ENCODE measurements around the gene PPFIA1. TPM values are rescaled to one million over a fixed set of nuclear protein-coding genes. Genes with fewer than 3 reads are reported as not detected.

Gene PPFIA1
- total and polyA plus RNA-seq, 9 donors, result 20.5 to 60.3 (median 37.8) TPM

GRCh38 chr11:70397336-70397982 is 127.0 kb downstream of the PPFIA1 start:
- 24 to 31% (median 25%) methylated on average over 18 of the region's 18 CpGs for WGBS, 3 donors
- peaks cover 11% of the 10 kb centered on the region for H3K4me1 ChIP-seq (ENCODE audit: insufficient read depth)
- DNase-seq, result peak in 1 of 5 donors; percentile 49
- TF ChIP-seq, protein P1, sequence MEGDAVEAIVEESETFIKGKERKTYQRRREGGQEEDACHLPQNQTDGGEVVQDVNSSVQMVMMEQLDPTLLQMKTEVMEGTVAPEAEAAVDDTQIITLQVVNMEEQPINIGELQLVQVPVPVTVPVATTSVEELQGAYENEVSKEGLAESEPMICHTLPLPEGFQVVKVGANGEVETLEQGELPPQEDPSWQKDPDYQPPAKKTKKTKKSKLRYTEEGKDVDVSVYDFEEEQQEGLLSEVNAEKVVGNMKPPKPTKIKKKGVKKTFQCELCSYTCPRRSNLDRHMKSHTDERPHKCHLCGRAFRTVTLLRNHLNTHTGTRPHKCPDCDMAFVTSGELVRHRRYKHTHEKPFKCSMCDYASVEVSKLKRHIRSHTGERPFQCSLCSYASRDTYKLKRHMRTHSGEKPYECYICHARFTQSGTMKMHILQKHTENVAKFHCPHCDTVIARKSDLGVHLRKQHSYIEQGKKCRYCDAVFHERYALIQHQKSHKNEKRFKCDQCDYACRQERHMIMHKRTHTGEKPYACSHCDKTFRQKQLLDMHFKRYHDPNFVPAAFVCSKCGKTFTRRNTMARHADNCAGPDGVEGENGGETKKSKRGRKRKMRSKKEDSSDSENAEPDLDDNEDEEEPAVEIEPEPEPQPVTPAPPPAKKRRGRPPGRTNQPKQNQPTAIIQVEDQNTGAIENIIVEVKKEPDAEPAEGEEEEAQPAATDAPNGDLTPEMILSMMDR (IDR thresholded peaks at IDR 0.05), result no peak
- TF ChIP-seq EP300 (IDR thresholded peaks at IDR 0.05) (no peak), POLR2A (IDR thresholded peaks at IDR 0.05) (no peak)
- peak overlapping the region in 1 of 2 donors; percentile 79 for H3K27ac ChIP-seq
- peak overlapping the region; percentile 84 for H3K4me3 ChIP-seq
- H3K36me3 ChIP-seq, result no peaks in the 10 kb centered on the region
- intact Hi-C loops (cut with DNase I), result loop anchor here in 2 of 4 donors (5.0 to 10.0 kb wide), 2 partner anchors 113 to 125 kb away; partner anchors contain the start of gene PPFIA1 (in 1 of the 2)
- no peaks in the 10 kb centered on the region for H3K27me3 ChIP-seq
- H3K9me3 ChIP-seq, result no peaks in the 10 kb centered on the region

DNA sequence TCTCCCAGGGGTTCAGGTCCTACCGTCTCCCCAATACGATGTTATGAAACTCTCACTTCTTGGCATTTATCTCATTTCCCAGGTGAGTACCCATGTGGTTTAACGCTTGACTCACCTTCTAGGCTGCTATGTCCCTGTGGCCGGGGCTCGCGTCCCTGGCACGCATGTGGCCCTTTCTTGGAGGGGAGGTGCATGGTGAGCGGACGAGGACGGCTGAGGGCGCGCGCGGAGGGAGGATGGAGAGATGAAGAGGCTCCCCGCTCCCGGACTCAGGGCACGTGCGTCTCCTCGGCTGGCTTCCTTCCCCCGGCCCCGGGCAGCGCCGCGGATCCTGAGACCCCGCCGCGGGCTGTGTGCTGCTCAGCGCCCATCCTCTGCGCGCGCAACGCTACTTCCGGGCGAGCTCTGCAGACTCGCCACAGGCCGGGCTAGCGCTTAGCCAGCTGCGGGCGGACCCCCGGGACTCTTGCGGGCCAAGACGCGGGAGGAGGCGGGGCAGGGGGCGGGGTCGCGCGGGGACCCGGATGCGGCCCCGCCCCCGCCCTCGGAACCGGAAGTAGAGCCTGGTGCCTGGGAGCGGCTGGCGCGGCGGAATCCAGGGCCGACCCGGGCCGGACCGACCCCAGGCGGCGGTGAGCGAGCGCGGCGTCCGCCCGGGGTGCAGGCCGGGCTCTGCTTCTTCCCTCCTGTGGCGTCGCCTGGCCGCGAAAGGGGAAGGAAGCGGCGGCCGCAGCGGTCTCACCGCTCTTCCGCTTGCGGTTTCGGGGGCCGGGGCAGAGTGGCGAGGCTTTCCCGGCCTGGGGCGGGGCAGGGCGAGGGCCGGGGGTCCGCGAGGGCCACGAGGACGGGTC is 127.7 kb downstream of the PPFIA1 start, which contains the start of gene CTTN:
CTTN (plus strand) TSS at position 547 of the 851 bp plus-strand sequence. CDS start 8,769 bp downstream, outside the sequence.
- Histone ChIP-seq H3K36me3 (no peaks in the 10 kb centered on the region), H3K9me3 (no peaks in the 10 kb centered on the region), H3K4me3 (peak within 1 kb of the TSS; percentile 84), H3K27ac (peak within 1 kb of the TSS; percentile 73 to 79), H3K4me1 (ENCODE audit: insufficient read depth) (peaks cover 11% of the 10 kb centered on the region), H3K27me3 (no peaks in the 10 kb centered on the region)
- DNase-seq, result peak; percentile 88 to 95 (median 93)
- 0 to 1% (median 0%) methylated on average over 38 to 90 of the region's 93 CpGs for WGBS, 3 donors
- TF ChIP-seq, protein P1 (IDR thresholded peaks at IDR 0.05), result no peak
- peak; percentile 68 for TF ChIP-seq POLR2A (IDR thresholded peaks at IDR 0.05)
- intact Hi-C loops (cut with DNase I), result loop anchor here in 2 of 4 donors (5.0 to 10.0 kb wide), 2 partner anchors 113 to 126 kb away; partner anchors contain the start of gene PPFIA1 (in 1 of the 2)

DNA sequence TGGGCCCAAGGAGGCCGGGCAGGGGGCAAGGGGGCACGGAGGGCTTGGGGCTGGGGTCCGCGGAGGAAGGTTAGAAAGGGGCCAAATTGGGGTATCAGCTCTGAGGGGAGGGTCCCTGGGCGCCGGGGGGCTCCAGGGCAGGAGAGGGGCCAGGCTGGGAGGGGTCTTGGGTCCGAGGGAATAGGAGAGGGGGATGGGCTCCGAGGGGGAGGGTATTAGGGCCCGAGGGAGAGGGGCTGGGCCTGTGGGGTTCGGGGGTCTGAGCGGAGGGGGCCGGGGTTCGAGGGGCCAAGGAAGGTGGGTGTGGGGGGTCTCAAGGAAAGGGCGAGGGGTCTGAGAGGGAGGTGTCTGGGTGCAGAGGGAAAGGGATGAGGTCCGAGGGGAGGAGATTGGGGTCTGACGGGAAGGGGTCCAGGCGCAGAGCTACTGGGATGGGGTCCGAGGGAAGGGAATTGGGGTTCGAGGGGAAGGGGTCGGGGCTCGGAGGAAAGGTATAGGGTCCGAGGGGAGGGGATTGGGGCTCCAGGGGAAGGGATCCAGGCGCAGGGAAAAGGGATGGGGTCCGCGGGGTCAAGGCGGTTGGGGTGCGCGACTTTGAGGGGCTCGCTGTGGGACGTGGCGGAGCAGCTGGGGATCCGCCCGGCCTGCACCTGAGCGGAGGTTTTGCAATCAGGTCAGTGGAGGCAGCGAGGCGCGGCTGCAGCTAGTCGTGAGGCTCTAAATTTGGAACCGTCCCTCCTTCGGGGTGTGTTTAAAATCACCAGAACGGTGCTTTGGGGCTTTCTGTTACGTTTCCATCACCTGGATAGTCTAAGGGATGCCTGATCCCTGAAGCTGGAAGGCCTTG is 128.6 kb downstream of the PPFIA1 start:
- TF ChIP-seq POLR2A (IDR thresholded peaks at IDR 0.05), result no peak
- TF ChIP-seq, protein P1 (IDR thresholded peaks at IDR 0.05), result no peak
- no peak for TF ChIP-seq EP300 (IDR thresholded peaks at IDR 0.05)
- WGBS, 3 donors, result 1 to 2% (median 2%) methylated on average over 42 of the region's 42 CpGs
- peak overlapping the region; percentile 73 to 79 for H3K27ac ChIP-seq
- peak in 4 of 5 donors; percentile 38 to 68 (median 50) for DNase-seq
- H3K9me3 ChIP-seq, result no peaks in the 10 kb centered on the region
- no peaks in the 10 kb centered on the region for H3K36me3 ChIP-seq
- peaks cover 11% of the 10 kb centered on the region for H3K4me1 ChIP-seq (ENCODE audit: insufficient read depth)
- H3K27me3 ChIP-seq, result no peaks in the 10 kb centered on the region
- H3K4me3 ChIP-seq, result peak overlapping the region; percentile 84
- intact Hi-C loops (cut with DNase I), result loop anchor here in 2 of 4 donors (5.0 to 10.0 kb wide), 2 partner anchors 114 to 127 kb away; partner anchors contain the start of gene PPFIA1 (in 1 of the 2)

All from ovary (tissue), 9 donors.